Stimulated activated CD8-positive, alpha-beta memory T cell treated with anti-CD3 and anti-CD28 coated beads, Interleukin-15, amount 100 ng/mL, for 48 hours (primary cell): Measurements from ENCODE around the gene CYTH2.

Source experiments
- DNase-seq, 2 donors: peaks; one replicate each; pipeline ENCODE4 v3.0.0-alpha.2; 2020; ENCODE audit warnings: low read depth in 2 of 2

Gene CYTH2

DNA sequence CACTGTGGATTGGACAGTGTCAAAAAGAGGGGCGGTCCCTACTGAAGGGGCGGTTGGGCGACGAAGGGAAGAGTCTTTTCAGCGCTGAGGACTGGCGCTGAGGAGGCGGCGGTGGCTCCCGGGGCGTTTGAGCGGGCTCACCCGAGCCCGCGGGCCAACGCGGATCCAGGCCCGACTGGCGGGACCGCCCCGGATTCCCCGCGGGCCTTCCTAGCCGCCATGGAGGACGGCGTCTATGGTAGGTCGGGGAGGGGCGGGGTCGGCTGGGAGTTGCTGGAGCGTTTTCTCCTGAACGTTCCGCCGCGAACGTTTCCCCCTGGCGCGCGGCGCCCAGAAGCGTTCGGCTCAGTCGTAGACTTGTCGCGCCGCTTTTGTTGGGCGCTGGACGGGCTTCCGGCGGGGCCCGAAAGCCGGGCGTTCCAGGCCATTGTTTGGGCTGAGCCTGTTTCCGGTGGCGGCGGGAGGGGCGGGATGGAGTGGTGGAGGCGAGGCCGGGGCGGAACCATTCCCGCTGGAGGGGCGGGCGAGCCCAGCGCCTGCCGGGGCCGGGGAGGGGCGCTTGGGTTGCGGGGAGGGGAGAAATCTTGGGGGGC lies at the start of gene CYTH2:
Gene CYTH2, plus strand, starts transcription at position 81 of the 593 bp plus-strand sequence. Its CDS starts 139 bp downstream, at position 220.
- DNase-seq, result peak; percentile 60 to 67

GRCh38 chr19:48421548-48421947 lies 47.6 kb upstream of the CYTH2 start:
- DNase-seq, result no peak

DNA sequence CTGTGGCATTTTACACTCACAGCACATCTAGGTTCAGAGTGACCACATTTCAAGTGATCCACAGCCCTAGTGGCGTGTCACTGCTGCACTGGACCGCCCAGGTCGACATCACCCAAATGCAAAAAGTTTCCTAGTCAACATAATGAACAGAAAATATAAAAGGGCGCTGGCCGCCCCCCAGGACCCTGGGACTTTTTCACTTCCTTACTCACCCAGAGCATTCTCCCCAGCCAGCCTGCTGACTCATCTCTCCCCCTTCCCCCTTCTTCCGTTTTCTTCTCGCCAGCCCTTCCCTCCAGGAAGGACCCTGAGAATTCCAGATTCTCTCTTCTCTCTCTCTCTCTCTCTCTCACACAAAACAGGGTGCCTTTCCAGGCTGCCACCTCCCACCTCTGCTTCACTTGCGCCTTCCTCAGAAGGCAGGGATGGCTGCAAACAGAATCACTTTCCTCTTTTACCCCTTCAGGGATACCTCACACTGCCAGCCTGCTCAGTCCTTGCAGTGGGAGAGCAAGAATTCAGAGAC lies 44.4 kb upstream of the CYTH2 start:
- DNase-seq, result no peak

DNA sequence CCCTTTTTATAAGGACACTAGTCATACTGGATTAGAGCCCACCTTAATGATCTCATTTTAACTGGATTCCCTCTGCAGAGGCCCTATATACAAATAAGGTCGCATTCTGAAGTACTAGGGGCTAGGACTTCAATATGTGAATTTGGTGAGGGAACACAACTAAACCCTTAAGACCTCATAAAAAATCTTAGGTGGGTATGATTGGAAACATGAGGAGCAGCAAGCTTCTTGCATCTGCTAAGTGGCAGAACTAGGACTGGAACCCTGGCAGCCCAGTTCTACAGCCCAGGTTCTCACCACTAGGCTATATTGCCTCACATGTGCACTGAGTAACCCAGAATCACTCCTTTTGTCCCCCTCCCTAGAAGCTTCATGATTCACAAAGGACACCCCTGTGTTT lies 40.5 kb upstream of the CYTH2 start:
- DNase-seq, result no peak

GRCh38 chr19:48433337-48433736 lies 35.8 kb upstream of the CYTH2 start:
- DNase-seq, result no peak

DNA sequence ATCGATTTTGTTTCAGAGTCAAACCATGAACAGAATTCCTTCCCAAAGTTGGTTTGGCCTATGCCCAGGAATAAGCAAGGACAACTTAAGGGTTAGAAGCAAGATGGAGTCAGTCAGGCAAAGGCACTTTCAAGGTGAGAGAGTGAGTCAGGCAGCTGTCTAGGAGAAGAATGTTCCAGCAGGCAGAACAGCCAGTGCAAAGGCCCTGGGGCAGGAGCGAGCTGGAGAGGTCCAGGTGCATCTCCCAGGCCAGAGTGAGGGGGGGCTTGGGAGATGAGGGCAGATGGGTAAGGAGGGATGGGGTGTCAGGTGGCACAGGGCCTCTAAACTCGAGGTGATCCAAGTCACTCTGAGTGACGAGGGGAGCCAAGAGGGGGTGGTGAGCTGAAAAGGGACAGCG lies 32.6 kb upstream of the CYTH2 start:
- DNase-seq, result no peak

DNA sequence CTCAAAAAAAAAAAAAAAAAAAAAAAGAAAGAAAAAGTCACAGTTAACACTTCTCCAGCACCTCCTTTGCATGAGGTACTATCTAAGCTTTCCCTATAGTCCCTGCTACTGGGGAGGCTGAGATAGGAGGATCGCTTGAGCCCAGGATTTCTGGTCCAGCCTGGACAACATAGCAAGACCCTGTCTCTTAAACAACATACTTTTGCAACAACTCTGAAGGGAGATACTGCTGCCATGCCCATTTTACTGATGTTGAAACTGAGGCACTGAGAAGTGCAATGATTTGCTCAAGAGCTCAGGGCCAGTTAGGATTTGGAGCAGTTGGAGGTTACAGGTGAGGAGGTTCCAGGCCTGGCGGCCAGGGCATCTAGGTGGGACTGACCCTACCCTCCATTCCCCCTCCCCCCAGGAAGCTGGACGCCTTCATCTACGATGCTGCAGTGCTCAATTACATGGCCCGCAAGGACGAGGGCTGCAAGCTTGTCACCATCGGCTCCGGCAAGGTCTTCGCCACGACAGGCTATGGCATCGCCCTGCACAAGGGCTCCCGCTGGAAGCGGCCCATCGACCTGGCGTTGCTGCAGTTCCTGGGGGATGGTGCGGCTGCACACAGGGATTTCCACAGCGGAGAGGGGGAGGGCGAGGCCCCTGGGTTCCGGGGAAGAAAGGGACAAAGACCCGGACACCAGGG lies 27.7 kb upstream of the CYTH2 start:
- DNase-seq, result no peak

GRCh38 chr19:48442116-48443035 lies 26.8 kb upstream of the CYTH2 start:
- no peak for DNase-seq

GRCh38 chr19:48443256-48443655 lies 25.9 kb upstream of the CYTH2 start:
- DNase-seq, result no peak

DNA sequence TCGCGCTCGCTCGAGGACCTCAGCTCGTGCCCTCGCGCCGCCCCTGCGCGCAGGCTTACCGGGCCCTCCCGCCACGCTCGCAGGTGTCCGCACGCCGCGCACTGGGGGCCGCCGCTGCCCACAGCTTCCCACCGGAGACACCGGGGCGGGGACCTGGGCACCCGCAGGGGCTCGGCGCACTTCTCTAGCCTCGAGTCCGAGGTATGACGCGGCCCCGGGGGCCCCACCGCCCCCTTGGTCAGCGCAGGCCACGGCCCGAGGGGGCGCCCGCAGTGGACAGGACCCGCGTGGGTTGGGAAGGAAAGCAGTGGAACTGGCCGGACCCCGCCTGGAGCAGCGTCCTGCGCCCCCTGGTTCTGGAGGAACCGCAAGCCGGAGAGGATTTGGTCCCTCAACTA lies 25.4 kb upstream of the CYTH2 start:
- no peak for DNase-seq

DNA sequence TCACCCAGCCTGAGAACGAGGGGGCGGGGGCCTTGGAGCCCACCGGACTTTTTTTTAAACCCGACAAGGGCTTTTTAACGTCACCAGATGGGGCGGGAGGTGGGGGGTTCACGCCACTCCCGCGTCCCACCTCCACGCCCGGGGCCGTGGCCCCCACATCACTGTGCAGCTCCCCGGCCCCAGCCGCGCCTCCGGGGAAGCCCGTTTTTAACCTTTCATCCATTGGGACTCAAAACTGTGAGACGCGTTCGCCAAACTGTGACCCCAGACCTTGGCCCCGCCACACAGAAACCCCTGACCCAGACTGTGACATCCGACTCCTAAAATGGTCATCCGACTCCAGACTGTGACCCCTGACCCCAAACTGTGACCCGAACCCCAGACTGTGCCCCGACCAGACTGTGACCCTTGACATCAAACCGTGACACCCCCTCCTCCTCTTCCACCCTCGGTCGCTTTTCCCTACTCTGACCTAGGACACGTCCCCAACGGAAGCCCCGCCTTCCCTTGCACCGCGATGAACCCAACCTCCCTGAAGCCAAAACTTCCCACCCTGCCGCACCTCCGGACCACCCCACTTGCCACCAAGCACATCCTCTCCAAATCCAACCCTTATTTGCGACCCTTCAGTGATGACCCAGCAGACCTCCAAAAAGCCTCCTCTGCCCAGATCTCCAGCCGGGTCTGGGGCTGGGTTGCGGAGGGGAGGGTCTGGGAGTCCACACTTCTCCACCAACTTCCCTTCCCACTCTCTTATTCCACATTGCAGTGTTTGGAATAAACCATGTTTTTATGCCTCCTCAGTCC lies 24.8 kb upstream of the CYTH2 start:
- DNase-seq, result no peak

GRCh38 chr19:48444936-48445200 lies 24.3 kb upstream of the CYTH2 start:
- no peak for DNase-seq

- no peak for DNase-seq
Measured at GRCh38 chr19:48445256-48445605, 23.9 kb upstream of the CYTH2 start.

DNA sequence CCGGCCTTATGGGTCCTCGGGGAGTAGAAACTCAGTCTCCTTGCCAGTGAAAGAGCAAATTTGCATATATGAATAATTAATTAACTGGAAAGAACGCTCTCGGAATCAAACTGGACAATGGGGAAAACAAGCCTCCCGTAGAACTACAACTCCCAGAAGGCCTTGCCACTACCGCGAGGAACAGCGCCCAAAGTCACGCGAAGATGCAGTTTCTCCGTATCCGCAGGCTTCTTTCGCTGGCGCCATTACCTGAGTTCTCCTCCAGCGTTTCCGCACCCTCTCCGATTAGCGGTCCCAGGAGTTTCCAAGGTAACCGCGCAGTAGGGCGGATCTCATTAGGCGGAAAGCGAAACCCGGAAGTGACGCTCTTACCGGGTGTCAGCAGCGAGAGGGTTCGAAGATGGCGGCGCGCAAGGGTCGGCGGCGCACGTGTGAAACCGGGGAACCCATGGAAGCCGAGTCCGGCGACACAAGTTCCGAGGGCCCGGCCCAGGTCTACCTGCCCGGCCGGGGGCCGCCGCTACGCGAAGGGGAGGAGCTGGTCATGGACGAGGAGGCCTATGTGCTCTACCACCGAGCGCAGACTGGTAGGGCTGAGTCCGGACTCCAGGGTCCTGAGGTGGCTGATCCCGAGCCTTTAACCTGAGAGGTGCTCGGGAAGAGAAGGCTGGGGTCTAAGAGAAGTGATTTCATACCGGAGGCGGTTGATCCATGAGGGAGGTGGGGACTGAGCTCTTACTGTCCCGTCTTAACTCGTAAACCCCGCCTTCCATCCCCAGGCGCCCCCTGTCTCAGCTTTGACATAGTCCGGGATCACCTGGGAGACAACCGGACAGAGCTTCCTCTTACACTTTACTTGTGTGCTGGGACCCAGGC lies 23.3 kb upstream of the CYTH2 start, which contains the start of gene GRWD1:
Gene GRWD1, plus strand, starts transcription at position 378 of the 876 bp plus-strand sequence. Its CDS starts 23 bp downstream, at position 401.
- peak; percentile 88 for DNase-seq

GRCh38 chr19:48446579-48446978 lies 22.6 kb upstream of the CYTH2 start:
- no peak for DNase-seq

- DNase-seq, result no peak
Measured at GRCh38 chr19:48448563-48448962, 20.6 kb upstream of the CYTH2 start.

DNA sequence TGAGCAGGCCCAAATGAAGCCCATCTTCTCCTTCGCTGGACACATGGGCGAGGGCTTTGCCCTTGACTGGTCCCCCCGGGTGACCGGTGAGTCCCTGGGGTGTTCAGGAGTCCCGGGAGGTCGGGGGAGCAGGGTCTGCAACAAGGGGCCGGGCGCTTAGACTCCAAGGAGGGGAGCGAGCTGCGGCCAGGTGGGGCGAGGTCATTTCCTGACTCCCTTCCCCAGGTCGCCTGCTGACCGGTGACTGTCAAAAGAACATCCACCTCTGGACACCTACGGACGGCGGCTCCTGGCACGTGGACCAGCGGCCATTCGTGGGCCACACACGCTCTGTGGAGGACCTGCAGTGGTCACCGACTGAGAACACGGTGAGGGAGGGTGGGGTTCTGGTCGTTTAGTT lies 18.7 kb upstream of the CYTH2 start:
- no peak for DNase-seq

DNA sequence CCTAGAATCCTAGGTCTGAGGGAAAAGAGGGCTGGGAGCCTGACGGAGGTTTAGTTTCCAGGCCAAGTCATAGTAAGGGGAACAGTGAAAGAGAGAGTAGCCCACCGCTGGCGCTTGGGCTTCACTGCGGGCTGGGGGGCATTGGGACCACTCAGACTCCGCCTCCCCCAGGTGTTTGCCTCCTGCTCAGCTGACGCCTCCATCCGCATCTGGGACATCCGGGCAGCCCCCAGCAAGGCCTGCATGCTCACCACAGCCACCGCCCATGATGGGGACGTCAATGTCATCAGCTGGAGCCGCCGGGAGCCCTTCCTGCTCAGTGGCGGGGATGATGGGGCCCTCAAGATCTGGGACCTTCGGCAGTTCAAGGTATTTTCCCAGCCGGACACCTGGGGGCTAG lies 18.3 kb upstream of the CYTH2 start:
- DNase-seq, result no peak

DNA sequence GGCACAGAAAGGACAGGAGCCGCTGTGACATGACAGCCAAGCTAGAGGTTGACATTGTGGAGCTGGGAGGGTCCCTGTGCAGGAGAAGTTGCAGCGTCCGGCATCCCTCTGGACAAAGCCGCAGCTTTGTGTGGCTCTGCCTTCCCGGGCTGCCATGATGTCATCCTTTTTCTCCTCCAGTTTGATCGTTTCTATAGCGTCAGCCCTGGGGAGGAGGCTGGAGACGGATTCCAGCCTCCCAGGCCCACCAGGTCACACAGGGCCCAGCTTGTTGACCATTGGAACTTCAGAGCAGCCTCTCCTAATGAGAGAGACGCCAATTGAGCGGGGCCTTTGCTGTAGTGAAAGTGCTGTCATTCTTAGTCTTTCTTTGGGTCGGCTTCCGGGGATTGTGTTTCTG lies 17.5 kb upstream of the CYTH2 start:
- no peak for DNase-seq

DNA sequence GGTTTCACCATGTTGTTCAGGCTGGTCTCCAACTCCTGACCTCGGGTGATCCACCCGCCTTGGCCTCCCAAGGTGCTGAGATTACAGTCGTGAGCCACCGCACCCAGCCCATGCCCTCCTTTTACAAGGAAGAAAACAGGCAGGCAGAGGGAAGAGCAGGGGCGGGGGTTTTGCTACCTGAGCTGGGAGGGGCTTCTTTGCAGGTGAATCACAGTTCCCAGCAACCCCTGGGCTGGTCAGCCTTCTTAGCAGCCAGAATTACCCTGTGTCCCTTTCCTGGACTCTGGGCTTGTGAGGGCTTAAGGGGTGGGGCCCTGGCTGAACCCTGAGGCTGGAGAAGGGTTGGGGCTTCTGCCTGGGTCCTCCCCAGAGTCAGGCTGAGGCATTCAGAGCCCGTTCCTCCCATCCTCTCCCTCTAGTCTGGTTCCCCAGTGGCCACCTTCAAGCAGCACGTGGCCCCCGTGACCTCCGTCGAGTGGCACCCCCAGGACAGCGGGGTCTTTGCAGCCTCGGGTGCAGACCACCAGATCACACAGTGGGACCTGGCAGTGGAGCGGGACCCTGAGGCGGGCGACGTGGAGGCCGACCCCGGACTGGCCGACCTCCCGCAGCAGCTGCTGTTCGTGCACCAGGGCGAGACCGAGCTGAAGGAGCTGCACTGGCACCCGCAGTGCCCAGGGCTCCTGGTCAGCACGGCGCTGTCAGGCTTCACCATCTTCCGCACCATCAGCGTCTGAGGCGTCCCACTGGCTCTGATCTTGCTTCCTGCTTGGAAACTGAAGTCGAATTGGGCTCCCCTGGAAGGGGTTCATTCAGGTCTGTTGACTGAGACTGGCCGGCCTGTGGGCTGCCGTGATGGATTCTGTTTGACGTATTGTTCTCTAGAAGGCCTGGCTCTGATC lies 16.6 kb upstream of the CYTH2 start:
- DNase-seq, result no peak
